Left renal cortex interstitium (tissue), 4 donors: ENCODE measurements around the gene LCE3A. TPM values are rescaled to one million over a fixed set of nuclear protein-coding genes. Genes with fewer than 3 reads are reported as not detected.
"Not testable (repeated sequence)": the region's sequence is repeated elsewhere in the genome, so short reads cannot be mapped to it uniquely, and the experiment has no call there.

ENCODE experiments used
- DNase-seq, 4 donors: peaks; one replicate each; pipeline ENCODE4 v3.0.0-alpha.2; 2013; ENCODE audit warnings: low read depth in 4 of 4, low spot score in 2 of 4, missing footprints in 1 of 4
- polyA plus RNA-seq, 4 donors: library from polyadenylated mRNA; unstranded; fragments of 120-200 nt; gene quantifications; one replicate each; pipeline ENCODE4 v1.2.1, GENCODE V29; 2013; ENCODE audit not compliant: insufficient read length in 4 of 4

Gene LCE3A
- polyA plus RNA-seq, 4 donors, result not detected

DNA sequence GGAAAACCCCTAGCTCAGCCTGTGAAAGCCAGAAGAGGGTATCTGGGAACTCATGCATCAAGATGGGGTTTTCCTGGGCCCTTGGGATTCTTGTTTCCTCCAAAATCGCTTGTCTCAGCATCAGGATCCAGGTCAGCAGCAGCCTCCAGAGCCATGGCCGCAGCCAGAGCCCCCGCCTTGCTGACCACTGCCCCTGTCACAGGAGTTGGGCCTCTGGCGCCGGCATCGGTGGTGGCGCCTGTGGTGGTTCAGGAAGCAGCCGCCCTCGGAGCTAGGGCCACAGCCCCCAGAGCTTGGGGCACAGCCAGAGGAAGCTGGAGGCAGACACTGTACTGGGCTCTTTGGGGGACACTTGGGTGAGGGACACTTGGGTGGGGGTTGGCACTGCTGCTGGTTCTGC lies 43.4 kb downstream of the LCE3A start:
- not testable (repeated sequence) for DNase-seq

DNA sequence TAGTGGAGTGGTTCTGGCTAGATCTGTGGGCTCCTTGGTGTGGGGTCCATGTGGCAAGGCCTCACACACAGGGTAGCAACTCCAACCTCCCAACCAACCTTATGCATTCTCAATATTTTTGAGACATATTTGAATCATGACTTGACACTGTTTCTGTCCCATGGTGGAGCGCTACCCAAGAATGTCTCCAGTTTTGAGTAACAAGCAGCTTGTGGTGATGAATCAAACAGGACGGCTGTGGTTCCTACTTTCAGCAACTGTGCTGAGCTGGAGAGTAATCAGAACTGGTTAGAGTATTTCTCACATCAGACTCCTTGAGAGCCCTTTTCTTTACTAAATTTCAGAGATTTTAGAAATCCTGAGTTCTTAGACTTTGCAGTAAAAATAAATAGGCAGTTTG lies 45.7 kb downstream of the LCE3A start:
- DNase-seq, result no peak

Other genes with a start within 250 kb of the LCE3A start
- gene CRNN, start 208.8 kb downstream of the LCE3A start, polyA plus RNA-seq, result not detected
- gene LCE5A, start 112.3 kb downstream of the LCE3A start, polyA plus RNA-seq, result under 1 TPM in 1 of 4 donors, not detected in 3; 0.16 TPM
- not detected for gene CRCT1, start 108.6 kb downstream of the LCE3A start, polyA plus RNA-seq
- gene LCE3E, start 56.3 kb downstream of the LCE3A start, polyA plus RNA-seq, result not detected
- gene LCE3D, start 42.6 kb downstream of the LCE3A start, polyA plus RNA-seq, result not detected
- not detected for gene LCE3C, start 22.9 kb downstream of the LCE3A start, polyA plus RNA-seq
- not detected for gene LCE3B, start 9.3 kb downstream of the LCE3A start, polyA plus RNA-seq
- gene LCE2D, start 40.3 kb upstream of the LCE3A start, polyA plus RNA-seq, result not detected
- gene LCE2C, start 52.2 kb upstream of the LCE3A start, polyA plus RNA-seq, result not detected
- not detected for gene LCE2B, start 63.0 kb upstream of the LCE3A start, polyA plus RNA-seq
- gene LCE2A, start 75.2 kb upstream of the LCE3A start, polyA plus RNA-seq, result not detected
- gene LCE4A, start 85.1 kb upstream of the LCE3A start, polyA plus RNA-seq, result not detected
- gene KPRP, start 134.9 kb upstream of the LCE3A start, polyA plus RNA-seq, result not detected
- gene LCE1F, start 152.0 kb upstream of the LCE3A start, polyA plus RNA-seq, result not detected
- gene LCE1E, start 163.2 kb upstream of the LCE3A start, polyA plus RNA-seq, result not detected
- gene LCE1D, start 173.6 kb upstream of the LCE3A start, polyA plus RNA-seq, result not detected
- gene LCE1C, start 183.5 kb upstream of the LCE3A start, polyA plus RNA-seq, result not detected
- not detected for gene LCE1B, start 188.9 kb upstream of the LCE3A start, polyA plus RNA-seq
- not detected for gene LCE1A, start 204.4 kb upstream of the LCE3A start, polyA plus RNA-seq
- gene LCE6A, start 219.8 kb upstream of the LCE3A start, polyA plus RNA-seq, result not detected
- not detected for gene LCE7A, start 236.9 kb upstream of the LCE3A start, polyA plus RNA-seq